ENCODE measurements around the gene HOXC13.

Gene HOXC13

DNA sequence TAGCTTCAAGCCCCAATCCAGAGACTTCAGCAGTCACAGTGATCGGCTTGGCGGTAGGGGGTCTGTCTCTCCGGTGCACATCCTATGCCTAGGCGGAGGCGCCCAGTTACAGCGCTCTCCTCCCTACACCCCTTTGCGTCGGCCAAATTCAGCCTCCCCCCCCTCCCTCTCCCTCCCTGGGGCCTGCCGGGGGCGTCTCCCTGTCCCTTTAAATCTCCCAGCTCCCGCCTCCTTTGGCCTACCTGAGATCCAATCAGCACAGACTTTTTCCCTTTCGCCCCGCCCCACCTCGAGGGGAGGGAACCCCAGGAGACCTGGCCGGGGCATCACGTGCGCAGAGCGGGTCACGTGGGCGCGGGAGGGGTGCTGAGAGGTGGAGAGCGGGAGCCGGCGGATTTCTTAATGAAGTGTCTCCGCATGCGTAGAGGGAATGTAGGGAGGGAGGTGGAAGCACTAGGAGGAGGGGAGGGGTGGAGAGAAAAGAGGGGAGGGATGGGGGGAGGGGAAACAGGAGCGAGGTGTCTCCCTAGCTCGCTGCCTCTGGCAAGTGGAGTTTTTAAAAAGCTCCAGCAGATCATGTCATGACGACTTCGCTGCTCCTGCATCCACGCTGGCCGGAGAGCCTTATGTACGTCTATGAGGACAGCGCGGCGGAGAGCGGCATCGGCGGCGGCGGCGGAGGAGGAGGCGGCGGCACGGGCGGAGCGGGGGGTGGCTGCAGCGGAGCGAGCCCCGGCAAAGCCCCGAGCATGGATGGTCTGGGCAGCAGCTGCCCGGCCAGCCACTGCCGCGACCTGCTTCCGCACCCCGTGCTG lies at the start of gene HOXC13:
Gene HOXC13 (plus strand): TSS at position 506 of the 815 bp plus-strand sequence. CDS start 76 bp downstream, at position 582.
- peak; percentile 35 to 40 for DNase-seq (ENCODE audit: low read depth in 2 of 2)

DNA sequence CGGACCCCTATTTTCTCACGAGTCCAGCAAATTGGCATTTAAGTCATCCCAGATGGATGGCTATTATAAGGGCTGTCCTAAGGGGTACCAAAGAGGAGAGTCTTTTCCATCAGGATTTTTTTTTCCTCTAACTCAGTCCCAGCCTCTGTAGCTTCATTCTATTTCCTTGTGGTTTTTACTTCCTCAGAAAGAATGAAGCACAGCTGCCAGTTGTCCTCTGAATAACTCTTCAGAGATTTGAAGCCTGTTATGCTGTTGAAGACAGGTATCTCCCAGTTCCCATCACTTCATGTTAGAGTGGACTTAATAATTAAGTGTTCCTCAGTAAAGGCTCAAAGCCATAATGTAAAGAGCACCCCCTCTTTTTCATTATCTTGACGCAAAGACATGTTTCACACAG lies 48.5 kb upstream of the HOXC13 start:
- no peak for DNase-seq (ENCODE audit: low read depth in 2 of 2)

GRCh38 chr12:53892762-53893395 lies 45.8 kb upstream of the HOXC13 start:
- no peak for DNase-seq (ENCODE audit: low read depth in 2 of 2)

DNA sequence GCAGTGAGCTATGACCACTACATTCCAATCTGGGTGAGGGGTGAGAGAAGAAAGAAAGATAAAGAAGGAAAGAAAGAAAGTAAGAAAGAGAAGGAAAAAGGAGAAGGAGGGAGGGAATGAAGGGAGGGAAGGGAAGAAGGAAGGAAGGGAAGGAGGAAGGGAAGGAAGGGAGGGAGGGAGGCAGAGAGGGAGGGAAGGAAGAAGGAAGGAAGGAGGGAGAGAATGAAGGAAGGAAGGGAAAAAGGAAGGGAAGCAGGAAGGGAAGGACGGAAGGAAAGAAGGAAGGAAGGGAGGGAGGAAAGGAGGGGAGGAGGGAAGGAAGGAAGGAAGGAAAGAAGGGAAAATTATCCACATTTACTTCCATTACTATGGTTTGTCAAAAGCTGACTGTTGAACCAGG lies 39.4 kb upstream of the HOXC13 start:
- DNase-seq (ENCODE audit: low read depth in 2 of 2): no peak

DNA sequence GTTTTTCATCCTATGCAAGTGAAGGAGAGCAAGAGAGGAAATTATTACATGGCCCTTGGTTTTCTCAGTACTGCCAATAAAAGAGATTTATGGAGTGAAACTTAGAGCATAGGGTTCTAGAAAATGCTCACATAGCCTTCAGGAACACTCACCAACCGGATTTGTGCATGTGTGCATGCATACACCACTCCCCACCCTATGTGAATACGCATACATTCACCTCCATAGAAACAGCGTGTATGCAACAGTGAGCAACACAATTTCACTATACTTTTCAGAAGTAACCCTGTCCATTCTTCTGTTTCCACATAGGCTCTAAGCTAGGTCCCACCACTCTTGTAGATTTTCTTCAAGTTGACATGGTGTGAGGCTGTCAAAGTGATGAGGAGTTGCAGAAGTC lies 31.5 kb upstream of the HOXC13 start:
- DNase-seq (ENCODE audit: low read depth in 2 of 2): no peak

DNA sequence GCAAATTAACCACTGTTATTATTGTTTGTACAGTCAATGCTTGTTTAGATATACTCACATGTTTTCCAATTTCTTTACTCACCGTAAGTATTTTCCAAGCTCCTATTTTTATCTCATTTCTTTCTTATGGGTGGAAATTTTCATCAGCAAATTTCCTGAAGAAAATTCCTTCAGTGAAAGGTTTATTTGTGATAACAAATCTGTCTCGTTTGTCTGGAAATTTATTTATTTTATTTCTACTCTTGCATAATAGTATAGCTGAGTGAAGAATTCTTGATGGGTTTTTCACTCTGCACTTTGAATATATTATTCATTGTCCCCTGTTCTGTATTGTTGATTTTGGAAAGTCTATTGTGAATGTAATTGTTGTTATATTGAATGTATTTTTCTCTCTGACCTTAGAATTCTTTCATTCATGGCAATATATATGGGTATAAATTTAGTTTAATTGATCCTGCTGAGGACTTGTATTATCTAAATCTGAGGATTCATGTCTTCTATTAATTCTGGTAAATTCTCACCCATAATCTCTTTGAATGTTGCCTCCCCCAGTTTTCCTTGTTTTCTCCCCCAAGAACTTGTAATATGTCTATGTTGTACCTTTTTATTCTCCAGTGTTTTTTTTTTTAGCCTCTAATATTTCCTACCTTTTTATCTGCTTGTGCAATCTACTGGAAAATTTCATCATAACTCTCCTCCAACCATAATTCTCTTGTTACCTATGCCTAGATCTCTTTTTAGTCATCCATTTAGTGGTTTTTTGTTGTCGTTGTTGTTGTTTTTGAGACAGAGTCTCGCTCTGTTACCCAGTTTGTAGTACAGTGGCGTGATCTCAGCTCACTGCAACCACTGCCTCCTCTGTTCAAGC lies 21.6 kb upstream of the HOXC13 start:
- no peak for DNase-seq (ENCODE audit: low read depth in 2 of 2)

DNA sequence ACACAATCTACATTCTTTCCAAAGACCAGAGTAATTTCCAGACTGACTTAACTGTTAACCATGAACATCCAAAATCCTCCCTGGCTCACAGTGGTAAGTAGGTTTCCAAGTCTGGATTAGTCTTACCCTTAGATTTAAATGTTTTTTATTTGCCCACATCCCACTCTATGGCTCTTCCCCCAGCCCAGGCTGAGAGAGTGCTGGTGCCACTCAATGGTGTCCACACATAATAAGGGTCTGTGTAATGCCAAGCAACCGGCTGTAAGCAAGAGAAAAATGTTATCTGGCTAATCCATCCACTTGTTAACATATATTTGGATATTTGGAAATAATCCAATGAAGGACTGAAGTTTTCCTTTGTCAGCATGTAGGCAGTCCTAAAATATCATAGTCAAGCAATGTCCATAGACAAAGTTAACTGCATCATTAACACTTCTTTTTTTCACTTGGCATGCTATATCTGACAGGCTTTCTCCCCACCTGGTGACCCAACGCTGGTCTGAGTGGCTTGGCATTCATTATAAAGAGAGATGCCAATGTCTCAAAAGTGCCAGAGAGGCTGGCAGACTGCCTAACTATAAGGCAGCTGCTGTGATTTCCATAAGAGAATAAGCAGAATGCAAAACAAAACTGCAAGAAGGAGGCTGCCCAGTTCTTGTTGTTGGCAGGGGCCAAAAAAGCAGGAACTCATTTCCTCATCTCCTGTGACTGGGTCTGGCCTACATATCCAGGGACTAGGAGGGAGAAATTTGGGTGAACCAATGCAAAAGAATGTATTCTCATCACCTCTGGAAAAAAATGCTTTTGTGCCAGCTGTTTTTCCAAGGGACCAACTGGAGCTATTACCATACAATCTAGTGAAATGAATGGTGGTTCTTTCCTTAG lies 13.9 kb upstream of the HOXC13 start:
- no peak for DNase-seq (ENCODE audit: low read depth in 2 of 2)

DNA sequence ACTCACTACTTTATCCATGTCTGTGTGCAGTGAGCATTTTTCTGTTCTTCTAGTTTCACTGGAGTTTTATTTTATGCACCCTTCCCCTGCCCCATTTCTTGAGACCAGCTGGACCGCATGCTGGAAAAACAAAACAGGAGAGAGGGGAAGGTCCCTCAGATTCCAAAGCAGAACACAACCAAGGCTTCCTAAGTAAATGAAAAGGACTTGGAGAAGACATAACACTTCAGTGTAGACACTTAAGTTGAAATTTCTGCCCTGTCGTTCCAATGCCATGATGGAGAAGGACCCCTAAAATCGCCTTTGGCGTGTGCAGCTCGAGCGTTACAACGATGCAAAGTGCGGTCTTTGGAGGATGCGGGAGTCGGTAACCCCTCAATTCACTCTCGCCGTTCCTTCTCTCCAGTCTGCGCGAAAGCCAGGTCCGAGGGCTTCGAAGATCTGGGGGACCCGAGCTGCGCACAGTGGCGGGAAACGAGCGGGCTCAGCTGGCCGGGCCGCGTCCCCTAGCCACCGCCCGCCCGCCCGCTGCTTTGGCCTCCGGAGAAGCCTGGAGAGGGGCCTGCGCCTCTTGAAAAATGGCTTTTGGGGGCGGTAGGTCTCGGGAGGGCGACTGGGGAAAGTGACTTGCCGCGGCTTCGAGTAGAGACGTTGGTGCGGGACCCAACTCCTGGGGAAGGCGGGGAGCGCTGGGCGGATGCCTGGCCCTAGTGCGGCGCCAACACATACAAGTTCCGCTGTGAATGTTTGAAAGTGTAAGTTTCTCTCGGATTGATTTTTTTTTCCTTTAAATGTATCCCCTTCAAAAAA lies 11.2 kb upstream of the HOXC13 start:
- no peak for DNase-seq (ENCODE audit: low read depth in 2 of 2)

GRCh38 chr12:53928054-53928835 lies 10.4 kb upstream of the HOXC13 start:
- no peak for DNase-seq (ENCODE audit: low read depth in 2 of 2)

DNA sequence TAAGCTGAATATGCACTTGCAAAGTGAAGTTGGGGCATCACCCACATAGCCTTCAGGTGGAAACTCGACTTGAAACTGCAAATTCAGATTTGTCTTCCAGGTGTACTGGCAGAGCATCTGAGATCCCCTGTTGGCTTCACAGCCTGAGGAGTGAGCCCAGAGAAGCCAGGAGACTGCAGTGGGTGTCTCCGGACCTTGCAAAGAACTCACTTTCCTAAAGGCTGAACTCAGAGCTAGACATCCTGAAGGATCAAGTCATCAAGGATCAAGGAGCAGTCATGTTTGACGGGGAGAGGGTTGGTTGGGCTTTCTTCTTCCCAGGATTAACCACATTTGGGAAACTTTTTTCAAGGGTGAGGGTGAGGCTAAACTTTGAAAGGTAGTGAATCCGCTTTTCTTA lies 9.1 kb upstream of the HOXC13 start:
- no peak for DNase-seq (ENCODE audit: low read depth in 2 of 2)

DNA sequence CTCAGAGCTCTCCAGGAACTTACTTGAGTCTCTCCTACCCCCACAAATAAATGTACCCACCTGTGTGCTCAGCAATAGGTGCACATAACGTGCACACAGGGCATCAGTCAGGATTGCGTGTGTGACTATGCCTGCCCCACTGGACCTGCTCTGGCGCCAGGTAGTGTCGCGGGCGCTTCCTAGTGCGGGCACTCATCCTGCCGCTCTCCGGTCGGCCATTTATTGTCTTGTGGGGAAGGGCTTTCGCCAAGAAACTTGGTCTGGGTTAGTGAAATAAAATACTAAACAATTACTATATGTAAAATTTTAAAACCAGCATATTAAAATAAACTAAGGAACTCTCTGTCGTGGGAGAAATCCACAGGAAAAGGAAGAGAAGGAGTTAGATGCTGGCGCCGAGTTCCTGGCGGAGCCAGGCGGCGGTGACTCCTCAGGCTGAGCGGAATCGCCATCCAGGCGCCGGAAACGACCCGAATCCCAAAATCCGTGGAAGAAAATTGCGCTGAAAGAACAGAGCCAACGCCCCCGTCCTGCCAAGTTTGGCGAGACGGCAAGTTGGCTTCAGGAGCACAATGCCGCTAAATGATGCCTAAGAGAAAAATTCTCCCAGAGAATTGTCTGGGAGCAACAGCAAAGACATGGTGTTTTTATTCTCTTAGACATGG lies 7.9 kb upstream of the HOXC13 start:
- no peak for DNase-seq (ENCODE audit: low read depth in 2 of 2)

- DNase-seq (ENCODE audit: low read depth in 2 of 2): no peak
Observed at GRCh38 chr12:53931844-53932581, 6.6 kb upstream of the HOXC13 start.

GRCh38 chr12:53932915-53933314 lies 5.7 kb upstream of the HOXC13 start:
- DNase-seq (ENCODE audit: low read depth in 2 of 2): no peak

DNA sequence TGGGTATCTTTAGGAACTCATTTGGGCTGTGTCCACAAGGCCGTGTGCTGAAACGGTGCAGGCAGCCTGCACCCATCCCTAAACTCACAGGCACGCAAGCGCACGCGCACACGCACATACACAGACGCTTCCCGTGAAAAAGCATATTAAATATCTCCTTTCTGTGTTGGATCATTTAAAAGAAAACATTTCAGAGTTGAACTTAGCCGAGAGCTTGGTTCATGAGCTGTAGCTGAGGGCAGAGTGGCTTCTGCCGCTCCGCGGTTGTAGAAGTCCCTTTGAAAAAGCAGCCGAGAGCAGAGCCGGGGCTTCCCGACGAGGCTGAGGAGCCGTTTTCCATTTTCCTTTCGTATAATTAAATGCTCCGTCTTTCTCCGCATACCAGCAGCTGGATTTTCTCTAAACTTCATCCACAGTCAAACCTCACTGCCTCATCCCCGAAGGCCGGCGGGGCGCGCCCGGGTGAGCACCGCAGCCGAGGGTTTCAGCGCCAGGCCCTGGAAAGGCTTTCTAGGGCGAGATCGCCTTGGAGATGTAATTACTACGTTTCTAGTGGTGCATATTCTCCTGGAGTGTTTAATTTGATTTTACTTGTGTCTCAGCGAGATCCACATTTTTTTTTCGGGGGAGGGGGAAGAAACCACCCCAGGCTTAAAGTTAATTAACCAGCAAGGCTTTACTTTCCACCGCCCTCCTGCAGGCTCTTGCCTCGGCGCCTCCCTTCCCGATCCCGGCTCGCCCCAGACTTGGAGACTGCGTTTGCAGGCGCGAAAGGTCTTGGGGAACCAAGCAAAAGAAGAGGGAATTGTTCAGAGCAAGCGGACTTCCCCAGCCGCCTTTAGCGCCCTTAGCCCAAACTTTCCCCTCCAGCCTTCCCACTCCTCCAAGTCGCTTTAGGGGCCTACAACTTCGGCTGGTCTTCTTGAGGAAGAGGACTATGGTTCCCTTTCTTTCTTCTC lies 3.0 kb upstream of the HOXC13 start:
- no peak for DNase-seq (ENCODE audit: low read depth in 2 of 2)

- no peak for DNase-seq (ENCODE audit: low read depth in 2 of 2)
Observed at GRCh38 chr12:53937099-53937498, 1.5 kb upstream of the HOXC13 start.

DNA sequence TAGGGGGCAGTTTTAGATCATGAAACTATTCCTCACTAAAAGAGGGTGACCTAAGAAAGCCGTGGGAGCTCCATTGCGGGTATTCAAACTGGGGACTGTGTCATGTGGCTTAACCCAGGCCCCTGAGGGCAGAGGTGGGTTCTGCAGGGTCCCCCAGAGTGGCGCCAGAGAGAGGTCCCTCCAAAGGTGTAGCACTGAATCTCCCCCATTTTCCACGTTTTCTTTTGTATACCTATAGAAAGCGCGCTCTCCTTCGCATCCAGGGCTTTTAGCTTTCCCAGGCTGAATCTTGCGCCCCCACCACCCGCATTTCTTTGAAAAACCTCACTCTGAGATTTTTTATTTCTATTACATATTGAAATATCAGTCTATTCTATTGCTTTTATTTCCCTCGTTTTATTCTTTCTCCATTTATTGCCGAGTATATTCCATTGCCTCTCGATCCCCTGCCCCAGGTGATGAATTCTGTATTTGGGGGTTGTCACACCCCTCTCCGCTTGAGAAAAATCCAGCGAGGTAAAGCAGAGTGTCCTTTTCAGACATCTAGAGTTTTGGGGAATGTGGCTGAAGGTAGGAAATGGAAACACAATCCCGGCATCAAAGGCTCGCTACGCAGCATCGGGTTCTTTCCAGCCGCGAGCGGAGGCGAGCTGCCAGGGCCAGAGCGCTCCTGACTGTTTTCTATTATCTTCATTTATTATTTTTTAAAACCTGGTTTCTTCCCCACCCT lies 870 bp upstream of the HOXC13 start:
- no peak for DNase-seq (ENCODE audit: low read depth in 2 of 2)
